ENCODE measurements around the gene CEP170B.

DNA sequence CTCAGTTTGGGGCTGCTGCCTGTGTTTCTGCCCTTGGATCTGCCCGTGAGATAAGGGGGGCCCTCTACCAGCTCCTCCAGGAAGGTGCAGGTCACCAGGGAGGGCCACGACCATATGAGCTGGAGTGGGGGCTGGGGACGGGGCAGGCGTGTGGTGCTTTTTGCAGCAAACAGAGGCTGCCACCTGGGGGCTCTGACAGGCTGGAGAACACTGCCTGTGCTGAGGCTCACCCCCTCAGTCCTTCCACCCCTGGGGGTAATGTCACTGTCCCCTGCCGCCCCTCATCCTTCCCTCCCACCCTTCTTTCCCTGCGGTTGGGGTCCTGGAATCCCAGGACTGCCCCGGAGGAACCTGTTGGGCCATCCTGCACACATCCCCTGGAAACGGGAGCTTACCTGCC lies 62.8 kb downstream of the CEP170B start:
- TF ChIP-seq TAF1 (IDR thresholded peaks at IDR 0.05; ENCODE audit: borderline replicate concordance, low read depth, low read length) (no peak), POLR2A (IDR thresholded peaks at IDR 0.05; ENCODE audit: low read depth, low read length) (no peak)
